ENCODE measurements around the gene PCNX2.

The PCNX2 gene

DNA sequence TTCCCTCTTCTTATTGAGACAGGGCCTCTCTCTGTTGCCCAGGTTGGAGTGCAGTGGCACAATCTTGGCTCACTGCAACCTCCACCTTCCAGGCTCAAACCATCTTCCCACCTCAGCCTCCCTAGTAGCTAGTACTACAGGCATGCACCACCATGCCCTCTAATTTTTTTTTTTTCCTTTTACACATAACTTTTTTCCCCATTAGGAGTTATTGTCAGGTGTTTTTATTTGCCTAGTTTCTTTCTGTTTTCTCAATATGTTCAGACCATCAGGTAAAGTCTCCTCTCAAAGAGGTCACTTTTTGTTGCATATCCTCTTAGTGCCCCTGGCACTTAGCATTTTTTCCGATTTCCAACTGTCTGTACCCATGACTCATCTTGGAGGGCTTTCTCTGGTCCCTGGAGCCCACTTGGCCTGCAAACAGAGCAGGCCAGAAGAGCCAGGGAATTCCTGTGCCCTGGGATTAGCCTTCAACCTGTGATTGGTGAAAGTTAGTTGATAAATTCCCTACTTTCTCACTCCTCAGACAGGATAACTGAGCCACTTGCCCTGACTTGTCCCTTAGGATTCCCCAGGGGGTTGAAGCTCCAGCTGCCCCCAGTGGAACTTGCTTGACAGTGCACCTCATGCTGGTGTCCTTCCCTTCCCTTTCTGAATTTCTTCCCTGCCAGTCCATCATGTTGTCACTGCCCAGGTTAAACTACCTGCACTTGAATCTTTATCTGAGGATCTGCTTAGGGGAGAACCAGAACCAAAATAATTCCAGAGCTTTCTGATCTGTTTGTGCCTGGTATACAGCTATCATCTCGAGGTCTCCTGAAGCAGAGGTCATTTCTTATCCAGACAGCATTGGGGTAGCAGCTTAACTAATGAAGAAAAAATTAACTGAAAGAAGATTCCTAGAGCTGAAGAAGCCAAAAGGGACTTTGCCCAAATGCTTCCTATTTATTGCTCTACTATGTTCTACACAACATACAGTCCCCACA is 342.7 kb downstream of the PCNX2 start:
- DNase-seq, result peak; percentile 51 to 58

DNA sequence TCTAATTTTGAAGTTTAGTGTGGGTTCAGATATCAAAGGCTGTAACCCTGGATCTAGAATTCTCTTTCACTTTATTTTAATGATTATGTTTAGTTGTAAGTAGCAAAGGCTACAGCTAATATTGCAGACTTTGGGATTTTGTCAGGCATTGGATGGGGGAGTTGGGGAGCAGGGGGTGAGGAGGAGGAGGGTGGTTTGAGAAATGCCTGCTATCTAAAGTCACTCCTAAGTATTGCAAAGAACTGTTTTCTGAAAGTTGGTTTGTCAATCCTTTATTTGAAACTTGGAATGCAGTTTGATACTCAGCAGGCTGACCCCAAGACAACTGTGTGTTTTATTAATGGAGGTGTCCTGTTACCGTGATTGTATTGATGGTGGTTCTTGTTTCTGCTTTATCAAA is 343.9 kb downstream of the PCNX2 start:
- no peak for DNase-seq

DNA sequence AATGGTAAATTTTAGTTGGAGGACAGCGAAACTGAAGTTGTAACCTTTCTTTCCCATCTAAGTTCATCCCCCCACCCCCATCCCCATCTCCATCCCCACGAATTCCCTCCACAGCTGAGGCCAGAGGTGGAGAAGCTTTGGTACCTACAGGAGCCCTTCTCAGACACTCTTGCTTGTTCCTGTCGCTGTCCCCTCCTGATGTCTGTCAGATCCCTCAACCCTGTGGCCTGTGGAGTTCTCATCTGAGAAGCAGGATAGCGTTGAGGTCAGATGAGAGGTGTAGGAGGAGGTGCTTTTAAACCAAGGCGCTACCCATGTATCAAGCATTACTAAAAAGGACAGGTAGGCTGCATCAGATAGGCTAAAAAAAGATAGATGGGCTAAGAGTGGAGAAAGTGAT is 344.3 kb downstream of the PCNX2 start:
- DNase-seq, result peak; percentile 57 to 73

DNA sequence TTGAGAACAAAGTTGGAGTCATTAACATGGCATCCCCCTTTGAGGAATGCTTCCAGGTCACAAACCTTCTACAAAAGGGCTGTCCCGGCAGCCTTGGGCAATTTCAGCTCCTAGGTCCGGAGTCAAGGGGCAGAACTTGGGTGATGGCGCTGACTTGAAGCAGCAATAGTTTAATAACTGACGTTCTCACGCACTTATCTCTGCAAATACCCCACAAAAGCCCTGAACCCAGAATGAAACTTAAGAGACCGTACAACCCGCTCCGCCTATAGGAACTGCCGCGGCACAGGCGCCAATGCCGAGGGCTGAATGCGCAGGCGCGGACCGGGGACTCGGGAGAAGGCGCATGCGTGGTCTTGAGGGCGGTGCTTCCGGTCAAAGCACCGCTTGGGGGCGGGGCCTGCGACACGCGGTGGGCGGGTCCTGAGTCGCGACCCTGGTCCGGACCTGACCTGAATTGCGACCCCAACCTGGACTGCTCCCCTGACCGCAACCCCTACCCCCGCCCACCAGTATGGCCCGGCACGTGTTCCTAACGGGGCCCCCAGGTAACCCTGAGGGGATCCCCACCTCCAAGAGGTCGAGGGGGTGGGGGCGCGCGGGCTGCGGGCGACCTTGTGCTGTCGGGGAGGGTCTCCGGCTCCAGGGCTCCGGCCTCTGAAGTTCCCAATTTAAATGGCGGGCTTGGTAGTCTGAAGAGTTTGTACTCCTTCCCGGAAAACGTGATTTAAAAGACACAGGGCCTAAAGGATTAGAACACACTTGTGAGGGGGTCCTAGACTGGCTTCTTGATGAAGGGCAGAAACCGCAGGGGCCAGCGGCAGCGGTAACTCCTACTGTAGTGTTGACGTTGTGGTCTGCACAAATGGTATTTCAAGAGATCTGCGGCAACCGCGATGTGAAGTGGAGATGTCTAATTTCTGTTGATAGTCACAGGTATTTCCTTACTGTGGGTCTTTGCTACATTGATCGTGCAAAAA is 345.0 kb downstream of the PCNX2 start, which contains the start of gene NTPCR:
TSS of gene NTPCR (plus strand) at position 415 of the 980 bp plus-strand sequence. CDS start at position 515, 100 bp downstream.
- DNase-seq, result peak; percentile 86 to 90

DNA sequence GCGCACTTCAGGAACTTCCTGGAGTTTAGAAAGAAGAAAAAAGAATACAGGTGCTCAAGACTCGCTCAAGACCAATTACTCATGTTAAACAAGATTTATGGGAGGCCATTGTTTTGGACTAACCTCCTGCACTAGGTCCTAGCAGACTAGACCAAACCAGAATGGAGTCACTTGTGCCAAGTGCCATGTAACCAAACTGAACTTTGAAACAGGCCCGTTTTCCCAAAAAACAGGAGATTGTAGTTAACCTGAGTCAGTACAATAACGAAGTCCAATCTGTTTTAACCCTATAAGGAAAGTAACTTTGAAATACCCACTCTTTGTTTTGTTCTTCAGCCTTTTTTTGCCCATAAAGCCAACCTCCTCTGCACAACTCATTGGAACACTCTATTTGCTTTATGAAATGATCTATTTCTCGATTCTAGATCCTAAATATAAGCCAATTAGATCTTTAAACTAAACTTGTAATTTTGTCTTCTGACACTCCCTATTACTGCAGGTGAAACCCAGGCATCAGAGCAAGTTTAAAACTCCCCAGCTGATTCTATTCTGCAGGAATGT is 345.8 kb downstream of the PCNX2 start:
- DNase-seq, result no peak

DNA sequence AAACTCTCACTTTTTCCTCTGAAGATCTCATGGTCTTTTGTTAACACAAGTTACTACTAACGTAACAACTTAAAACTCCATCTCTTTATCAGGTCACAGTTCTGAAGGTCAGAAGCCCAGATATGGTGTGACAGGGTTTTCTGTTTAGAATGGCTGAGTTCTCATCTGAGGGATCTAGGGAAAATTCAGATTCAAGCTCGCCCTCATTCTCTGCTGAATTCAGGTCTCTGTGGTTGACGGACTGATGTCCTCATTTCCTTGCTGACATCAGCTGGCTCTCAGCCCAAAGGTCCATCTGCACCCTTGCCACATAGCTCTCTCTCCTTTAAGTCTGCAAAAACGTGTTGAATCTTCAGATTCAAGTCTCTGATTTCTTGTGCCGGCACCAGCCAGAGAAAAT is 351.2 kb downstream of the PCNX2 start:
- DNase-seq, result peak; percentile 7 to 37

DNA sequence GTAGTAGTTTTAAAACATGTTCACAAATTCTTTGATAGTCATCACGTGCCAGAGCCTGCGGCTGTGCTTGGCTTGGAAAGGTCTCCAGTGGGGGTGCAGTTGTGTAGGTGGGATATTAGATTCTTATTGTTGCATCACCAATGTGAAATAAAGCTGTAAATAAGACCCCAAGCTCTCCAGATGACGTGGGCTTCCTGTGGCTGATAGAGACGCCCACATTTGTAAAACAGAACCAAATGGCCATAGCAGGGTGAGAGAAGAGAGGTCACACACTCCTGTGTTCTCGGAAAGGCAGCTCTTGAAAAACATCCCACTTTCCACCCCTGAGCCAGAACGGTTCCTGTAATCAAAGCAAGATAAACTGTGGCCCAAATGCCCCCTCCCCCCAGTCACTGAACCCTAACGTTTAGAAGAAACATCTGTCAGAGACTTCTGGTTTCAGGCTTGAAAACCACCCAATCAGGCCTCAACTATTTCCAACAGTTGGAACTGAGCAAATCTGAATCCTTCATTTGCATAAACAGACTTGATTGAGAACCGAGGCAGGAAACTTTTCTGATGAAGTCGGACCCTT is 351.8 kb downstream of the PCNX2 start:
- no peak for DNase-seq

DNA sequence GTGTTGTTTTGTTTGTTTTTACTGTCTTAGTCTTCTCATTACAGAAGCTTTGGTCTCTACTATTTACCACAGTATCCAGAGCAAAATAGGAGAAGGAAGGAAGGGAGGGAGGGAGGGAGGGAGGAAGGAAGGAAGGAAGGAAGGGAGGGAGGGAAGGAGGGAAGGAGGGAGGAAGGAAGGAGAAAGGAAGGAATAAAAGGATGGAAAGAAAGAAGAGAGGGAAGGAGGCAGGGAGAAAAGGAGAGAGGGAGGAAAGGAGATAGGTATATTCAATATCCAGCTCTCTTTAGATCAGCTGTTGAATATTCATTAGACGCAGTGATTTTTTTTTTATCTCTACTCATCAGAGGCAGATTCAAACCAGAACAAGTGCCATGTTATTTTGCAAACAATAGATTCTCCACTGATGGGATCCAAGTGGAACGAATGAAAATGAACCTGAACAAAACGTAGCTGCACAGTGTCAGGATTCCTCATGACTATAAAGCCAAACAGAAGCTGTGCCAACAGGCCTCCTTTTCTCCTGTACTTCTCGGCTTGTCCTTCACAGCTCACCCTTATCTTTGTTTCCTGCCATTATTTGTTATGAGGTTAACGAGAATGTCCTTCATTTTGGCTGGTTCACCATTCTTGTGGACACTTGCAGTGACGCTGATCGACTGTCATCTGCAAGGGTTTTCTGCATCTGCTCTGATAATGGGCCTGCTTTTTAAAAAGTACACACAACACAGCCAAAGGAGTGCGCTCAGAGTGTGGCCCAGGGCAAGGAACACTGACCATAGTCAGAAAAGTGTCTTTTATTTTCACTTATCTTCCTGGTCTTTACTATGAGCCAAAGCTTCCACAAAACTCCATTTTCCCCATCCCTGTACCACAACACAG is 352.9 kb downstream of the PCNX2 start:
- no peak for DNase-seq

DNA sequence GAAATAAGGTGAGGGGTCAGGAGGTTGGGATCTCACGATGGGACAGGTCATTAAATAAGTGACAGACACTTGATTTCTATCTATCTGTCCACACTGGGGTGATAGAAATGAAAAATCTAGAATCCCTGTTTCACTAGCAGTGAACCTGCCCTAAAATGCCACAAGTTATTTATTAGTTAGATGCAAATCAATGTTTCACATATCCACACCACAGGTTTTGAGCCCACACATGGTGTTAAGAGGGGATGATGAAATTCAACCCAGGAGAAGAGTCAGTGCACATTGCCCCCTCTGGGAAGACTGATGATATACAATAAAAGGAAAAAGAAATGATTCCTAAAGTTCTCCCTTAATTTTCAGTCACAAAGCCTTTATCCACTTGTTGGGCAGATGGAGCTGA is 355.3 kb downstream of the PCNX2 start:
- DNase-seq, result no peak

DNA sequence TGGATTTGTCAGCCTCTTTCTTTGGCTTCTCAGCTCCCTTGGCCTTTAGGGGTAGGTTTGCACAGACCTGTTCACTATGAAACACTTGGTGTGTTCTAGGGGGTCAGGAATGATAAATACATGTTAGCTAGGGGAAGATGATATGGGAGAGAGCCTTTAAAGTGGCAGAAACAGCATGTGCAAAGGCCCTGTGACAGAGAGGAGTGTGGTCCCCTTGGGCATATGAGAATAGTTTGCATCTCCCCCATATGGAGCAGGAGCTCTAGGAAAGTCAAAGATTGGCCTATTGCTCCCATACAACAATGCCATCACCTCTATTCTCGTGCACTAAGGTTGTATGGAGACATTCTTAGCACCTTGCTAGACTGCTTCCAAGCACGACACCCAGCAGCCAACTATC is 355.8 kb downstream of the PCNX2 start:
- DNase-seq, result no peak

DNA sequence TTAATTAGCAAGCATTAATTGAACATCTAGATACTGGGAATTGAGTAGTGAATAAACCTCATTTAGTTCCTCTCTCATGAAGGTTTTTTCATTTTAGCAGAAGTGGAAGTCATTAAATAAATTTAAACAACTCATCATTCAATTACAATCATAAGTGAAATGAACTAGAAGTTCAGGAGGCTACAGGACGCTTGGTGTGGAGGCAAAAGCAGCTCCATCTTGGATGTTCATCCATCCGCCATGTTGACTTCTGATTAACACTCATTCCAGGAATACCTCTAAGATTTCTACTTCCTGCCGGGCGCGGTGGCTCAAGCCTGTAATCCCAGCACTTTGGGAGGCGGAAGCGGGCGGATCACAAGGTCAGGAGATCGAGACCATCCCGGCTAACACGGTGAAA is 356.6 kb downstream of the PCNX2 start:
- DNase-seq, result no peak

DNA sequence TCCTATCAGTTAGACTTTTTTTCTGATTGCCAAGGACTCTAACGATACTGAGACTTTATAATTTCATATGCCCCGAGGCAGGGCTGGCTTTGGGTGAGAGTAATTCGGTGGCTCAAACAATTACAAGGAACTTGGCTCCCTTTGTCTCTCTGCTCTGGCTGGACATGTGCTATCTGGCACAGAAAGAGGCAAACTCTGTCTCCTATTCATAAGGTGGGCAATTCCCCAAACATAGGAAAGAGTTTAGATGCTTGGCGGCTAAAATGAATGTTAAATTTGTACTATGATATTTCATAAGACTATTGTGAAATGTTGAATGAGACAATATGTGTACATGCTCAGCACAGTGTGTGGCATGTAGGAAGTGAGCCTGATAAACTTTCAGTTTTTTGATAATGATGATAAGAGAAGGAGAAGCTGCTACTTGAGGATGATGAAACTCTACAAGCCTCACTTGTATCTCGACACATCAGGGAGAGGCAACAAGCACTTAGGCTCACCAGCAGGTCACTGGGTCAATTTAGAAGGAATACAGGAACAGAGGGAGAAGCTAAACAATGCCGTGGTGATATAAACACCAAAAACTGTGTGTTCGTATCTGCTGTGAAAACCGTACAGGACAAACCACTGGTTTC is 357.7 kb downstream of the PCNX2 start:
- DNase-seq, result no peak

DNA sequence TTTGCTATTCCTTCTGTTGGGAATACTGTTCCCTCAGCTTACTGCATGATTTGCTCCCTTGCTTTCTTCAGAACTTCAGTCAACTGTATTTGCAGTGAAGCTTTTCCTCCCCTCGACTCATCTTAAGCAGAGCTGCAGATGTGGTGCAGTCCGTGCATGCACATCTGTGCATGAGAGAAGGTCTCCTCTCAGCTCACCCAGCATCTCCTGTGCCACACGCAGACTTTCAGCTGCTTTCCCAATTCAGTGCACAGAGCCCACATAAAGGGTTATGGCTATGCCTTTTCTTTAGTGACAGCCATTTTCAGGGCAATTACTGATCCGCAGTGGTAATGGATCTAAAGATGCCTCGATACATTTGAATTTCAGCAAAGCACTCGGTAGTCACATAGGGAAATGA is 358.6 kb downstream of the PCNX2 start:
- DNase-seq, result no peak

Data from Kasumi-1 (cell line).